Fibroblast of lung (primary cell): ENCODE results near the gene DDX47.

Experiments used
- CTCF ChIP-seq, 2 donors: IDR thresholded peaks in 1 of 2; conservative IDR thresholded peaks in 1 of 2; 1 replicate in 1 of 2; 2 replicates in 1 of 2; pipeline ENCODE4 v1.5.1; 2011 to 2012; ENCODE audit warnings: low read length in 2 of 2, control low read depth in 1 of 2, inconsistent platforms in 1 of 2, low read depth in 1 of 2, mild to moderate bottlenecking in 1 of 2
- EZH2 ChIP-seq: IDR thresholded peaks from 2 replicates; pipeline ENCODE4 v1.5.1; 2012; ENCODE audit warnings: low read length, control low read depth, mild to moderate bottlenecking; ENCODE audit errors: missing control alignments

- TF ChIP-seq CTCF (conservative IDR thresholded peaks at IDR 0.05 in 1 of 2, IDR thresholded peaks at IDR 0.05 in 1 of 2; ENCODE audit: low read depth in 1 of 2, low read length in 2 of 2): no peak
- TF ChIP-seq EZH2: no peak
Observed at GRCh38 chr12:12859690-12860089, 46.5 kb downstream of the DDX47 start.
